LNCAP (cell line): Measurements from ENCODE around the gene TBC1D22B.

Experiments
- TF ChIP-seq, protein P1 (sequence below): fragments of 450-650 bp; IDR thresholded peaks from 2 replicates; pipeline ENCODE4 v1.5.1; 2017; ENCODE audit warnings: mild to moderate bottlenecking

The TBC1D22B gene

DNA sequence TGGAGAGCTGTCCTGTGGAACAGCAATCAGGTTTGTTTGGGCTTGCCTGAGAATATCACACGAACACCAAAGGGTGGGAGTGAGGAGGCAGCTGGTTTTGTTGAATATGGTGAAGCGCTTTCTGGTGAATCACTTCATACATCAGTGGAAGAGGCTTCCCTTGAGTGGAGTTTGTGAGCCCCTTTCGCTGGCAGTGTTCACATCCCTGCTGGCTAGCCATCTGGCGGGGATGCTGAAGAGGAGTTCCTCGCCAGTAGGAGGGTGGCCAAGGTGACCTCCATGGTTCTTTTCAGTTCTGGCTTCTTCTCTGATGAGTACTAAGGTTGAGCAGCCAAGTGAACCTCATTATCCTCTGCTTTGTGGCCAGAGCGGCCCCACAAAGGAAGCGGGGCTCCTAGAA lies 58.5 kb downstream of the TBC1D22B start:
- TF ChIP-seq, protein P1, sequence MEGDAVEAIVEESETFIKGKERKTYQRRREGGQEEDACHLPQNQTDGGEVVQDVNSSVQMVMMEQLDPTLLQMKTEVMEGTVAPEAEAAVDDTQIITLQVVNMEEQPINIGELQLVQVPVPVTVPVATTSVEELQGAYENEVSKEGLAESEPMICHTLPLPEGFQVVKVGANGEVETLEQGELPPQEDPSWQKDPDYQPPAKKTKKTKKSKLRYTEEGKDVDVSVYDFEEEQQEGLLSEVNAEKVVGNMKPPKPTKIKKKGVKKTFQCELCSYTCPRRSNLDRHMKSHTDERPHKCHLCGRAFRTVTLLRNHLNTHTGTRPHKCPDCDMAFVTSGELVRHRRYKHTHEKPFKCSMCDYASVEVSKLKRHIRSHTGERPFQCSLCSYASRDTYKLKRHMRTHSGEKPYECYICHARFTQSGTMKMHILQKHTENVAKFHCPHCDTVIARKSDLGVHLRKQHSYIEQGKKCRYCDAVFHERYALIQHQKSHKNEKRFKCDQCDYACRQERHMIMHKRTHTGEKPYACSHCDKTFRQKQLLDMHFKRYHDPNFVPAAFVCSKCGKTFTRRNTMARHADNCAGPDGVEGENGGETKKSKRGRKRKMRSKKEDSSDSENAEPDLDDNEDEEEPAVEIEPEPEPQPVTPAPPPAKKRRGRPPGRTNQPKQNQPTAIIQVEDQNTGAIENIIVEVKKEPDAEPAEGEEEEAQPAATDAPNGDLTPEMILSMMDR, result no peak

DNA sequence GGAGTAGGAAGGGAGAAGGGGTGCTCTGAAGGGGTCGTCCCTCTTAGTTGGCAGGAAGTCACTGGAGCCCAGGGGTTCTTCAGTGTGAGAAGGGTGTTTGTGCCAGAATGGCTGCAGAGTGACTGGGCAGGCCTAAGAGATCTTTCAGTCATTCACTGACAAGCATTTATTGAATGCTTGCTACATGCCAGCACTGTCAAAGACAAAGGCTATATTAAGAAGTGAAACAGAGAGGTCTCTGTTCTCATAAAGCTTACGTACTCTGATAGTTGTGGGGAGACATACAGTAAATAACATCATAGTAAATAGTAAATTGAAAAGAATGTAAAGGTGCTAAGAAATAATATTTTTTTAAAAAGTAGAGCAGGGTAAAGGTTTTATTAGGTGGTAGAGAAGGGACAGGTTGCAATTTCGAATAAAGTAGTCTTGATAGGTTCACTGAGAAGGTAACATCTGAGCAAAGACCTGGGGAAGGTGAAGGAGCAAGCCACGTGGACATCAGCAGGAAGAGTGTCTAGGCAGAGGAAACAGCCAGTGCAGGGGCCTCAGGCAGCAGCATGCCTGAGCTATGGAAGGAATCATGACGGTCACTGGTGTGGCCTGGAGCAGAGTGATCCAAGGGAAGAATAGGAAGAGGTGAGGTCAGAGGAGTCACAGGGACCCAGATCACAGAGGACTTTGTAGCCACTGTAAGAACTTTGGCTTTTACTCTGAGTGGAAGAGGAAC lies 59.9 kb downstream of the TBC1D22B start:
- TF ChIP-seq, protein P1, result no peak

DNA sequence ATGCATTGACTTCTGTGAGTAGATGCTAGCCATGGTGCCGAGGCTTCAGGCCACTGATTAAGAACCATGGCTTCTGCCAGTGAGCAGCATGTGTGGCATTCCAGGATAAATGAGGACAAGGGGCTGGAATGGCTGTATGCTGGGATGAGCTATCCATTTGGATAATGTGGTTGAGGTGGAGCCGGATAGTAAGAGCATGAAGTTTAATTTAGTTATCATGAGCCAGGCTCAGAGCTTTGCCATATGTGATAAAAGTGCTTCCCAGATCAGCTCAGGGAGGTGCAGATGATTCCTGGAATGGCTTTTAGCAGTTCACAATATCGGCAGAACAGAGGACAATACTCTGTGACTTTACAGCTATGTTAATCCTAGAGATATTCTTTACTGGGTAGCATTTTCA lies 61.6 kb downstream of the TBC1D22B start:
- TF ChIP-seq, protein P1, result no peak

DNA sequence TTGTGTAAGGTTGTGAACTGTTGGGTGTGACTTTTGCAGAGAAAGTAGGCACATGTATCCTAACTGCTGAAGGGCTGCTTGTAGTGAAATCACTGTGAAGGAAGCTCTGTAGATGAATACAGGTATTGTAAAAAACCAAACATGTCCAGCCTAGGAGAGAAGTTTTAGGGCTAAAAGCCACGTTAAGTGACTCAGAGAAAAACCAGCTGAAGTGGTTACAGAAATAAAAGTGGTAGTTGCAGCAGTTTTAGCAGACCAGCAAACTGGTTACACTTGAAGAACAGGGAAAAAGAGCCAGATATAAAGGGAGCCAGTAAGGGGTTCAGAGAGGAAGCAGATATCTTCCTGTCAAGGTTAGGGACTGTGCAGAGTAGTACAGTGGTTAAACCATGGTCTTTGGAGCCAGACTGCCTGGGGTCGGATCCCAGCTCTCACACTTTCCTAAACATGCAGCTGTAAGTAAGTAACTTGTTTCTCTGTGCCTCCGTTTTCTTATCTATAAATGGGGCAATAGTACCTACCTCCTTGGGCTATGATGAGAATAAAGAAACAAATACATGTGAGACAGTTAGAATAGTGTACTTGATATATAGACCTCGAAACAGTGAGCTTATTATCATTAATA lies 62.4 kb downstream of the TBC1D22B start:
- TF ChIP-seq, protein P1, result no peak

DNA sequence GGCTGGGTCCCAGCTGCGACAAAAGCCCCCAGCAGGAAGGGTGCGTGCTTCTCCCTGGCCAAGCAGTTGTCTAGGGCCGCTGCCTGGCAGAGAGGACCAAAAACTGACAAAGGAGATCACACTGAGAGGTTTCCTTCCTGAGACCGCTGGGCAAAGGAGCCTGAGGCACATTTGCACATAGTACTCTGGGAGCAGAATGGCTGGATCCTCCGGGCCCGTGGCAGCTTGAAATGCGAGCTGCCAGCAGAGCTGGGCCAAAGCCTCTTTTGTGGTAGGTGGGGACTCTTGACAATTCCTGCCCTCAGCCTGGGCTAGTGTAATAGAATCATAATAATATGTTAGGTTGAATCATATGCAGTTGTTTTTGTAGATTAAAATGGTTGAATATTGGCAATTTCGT lies 63.1 kb downstream of the TBC1D22B start:
- TF ChIP-seq, protein P1, result no peak

GRCh38 chr6:37321101-37321500 lies 63.5 kb downstream of the TBC1D22B start:
- TF ChIP-seq, protein P1, result no peak

GRCh38 chr6:37321516-37322415 lies 64.2 kb downstream of the TBC1D22B start:
- TF ChIP-seq, protein P1, result no peak
